Measurements from ENCODE around the gene BLTP1. TPM values are rescaled to one million over a fixed set of nuclear protein-coding genes. Genes with fewer than 3 reads are reported as not detected.

The BLTP1 gene
- total and polyA plus RNA-seq, 5 experiments from 2014 or later, result 4.5 to 63.9 (median 6.3) TPM

DNA sequence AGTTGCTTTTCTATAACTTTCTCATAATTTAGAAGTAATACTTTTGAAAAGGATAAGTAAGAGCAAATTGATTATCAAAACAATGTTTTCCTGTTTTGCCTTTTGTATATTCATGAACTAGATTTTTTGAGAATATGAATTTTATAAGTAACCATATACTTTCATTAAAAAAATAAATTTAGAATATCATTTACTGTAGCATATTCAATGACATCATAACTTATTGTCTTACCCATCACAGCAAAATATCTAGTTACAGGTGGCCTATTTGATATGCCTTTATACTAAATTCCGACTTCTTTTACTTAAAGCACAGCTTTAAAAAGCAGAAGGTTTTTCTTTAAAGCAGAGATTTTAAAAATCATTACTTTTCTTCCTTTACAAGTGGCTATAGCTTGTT, 20.1 kb downstream of the BLTP1 start:
- POLR2A ChIA-PET, result no interaction called here
- H3K27ac Mint-ChIP-seq, result no peak overlapping the region
- peaks cover 11 to 26% (median 21%) of the 10 kb centered on the region in 4 donors for H3K4me1 Mint-ChIP-seq
- ATAC-seq (no peak), DNase-seq (no peak)
- no peaks in the 10 kb centered on the region for H3K27me3 Mint-ChIP-seq
- H3K9me3 Mint-ChIP-seq, result no peaks in the 10 kb centered on the region
- peaks cover 4 to 51% (median 21%) of the 10 kb centered on the region in 3 donors for H3K36me3 Mint-ChIP-seq
- no peak overlapping the region for H3K4me3 Mint-ChIP-seq

- peaks cover 0 to 5% (median 0%) of the 10 kb centered on the region in 4 donors for H3K4me1 Mint-ChIP-seq
- no peaks in the 10 kb centered on the region for H3K9me3 Mint-ChIP-seq
- H3K4me3 Mint-ChIP-seq, result no peak overlapping the region
- no peak for ATAC-seq
- peak overlapping the region in 1 of 10 donors; percentile 9 for H3K27ac Mint-ChIP-seq
- peaks cover 6 to 70% (median 32%) of the 10 kb centered on the region in 3 donors for H3K36me3 Mint-ChIP-seq
- POLR2A ChIA-PET, result no interaction called here
- DNase-seq, result no peak
- H3K27me3 Mint-ChIP-seq, result no peaks in the 10 kb centered on the region
Observed at GRCh38 chr4:122178961-122179360, 26.8 kb downstream of the BLTP1 start.

GRCh38 chr4:122195718-122196117, 43.6 kb downstream of the BLTP1 start:
- H3K27ac Mint-ChIP-seq, result no peak overlapping the region
- POLR2A ChIA-PET, result no interaction called here
- H3K27me3 Mint-ChIP-seq, result no peaks in the 10 kb centered on the region
- ATAC-seq (no peak), DNase-seq (no peak)
- peaks cover 0 to 79% (median 22%) of the 10 kb centered on the region in 3 donors for H3K36me3 Mint-ChIP-seq
- H3K4me1 Mint-ChIP-seq, result peaks cover 0 to 1% (median 0%) of the 10 kb centered on the region in 4 donors
- no peaks in the 10 kb centered on the region for H3K9me3 Mint-ChIP-seq
- no peak overlapping the region for H3K4me3 Mint-ChIP-seq

Other genes with a start within 250 kb of the BLTP1 start
- not detected for gene TRPC3, start 200.3 kb upstream of the BLTP1 start, total RNA-seq
- gene TRPC3, start 200.3 kb upstream of the BLTP1 start, polyA plus RNA-seq, result under 1 TPM in 1 of 3 donors, not detected in 2; 0.31 TPM
- gene ADAD1, start 226.7 kb downstream of the BLTP1 start, total RNA-seq, result not detected
- gene ADAD1, start 226.7 kb downstream of the BLTP1 start, polyA plus RNA-seq, result not detected